Measurements from ENCODE around the gene GAPT.

GAPT gene

GRCh38 chr5:58491216-58491892 lies at the start of gene GAPT:
TSS of gene GAPT (plus strand) at chr5:58491435. CDS start at chr5:58494537, 3,102 bp downstream.
- no peak for DNase-seq (ENCODE audit: low spot score)

GRCh38 chr5:58444805-58445204 lies 46.4 kb upstream of the GAPT start:
- DNase-seq (ENCODE audit: low spot score) = no peak

- no peak for DNase-seq (ENCODE audit: low spot score)
Observed at GRCh38 chr5:58446024-58446423, 45.2 kb upstream of the GAPT start.

GRCh38 chr5:58447226-58447625 lies 44.0 kb upstream of the GAPT start:
- no peak for DNase-seq (ENCODE audit: low spot score)

GRCh38 chr5:58450018-58450417 lies 41.2 kb upstream of the GAPT start:
- no peak for DNase-seq (ENCODE audit: low spot score)

- no peak for DNase-seq (ENCODE audit: low spot score)
Observed at GRCh38 chr5:58450811-58451629, 40.2 kb upstream of the GAPT start.

GRCh38 chr5:58451732-58452565 lies 39.3 kb upstream of the GAPT start:
- DNase-seq (ENCODE audit: low spot score) = no peak

GRCh38 chr5:58452566-58453258 lies 38.5 kb upstream of the GAPT start:
- DNase-seq (ENCODE audit: low spot score) = no peak

GRCh38 chr5:58453306-58453705 lies 37.9 kb upstream of the GAPT start:
- DNase-seq (ENCODE audit: low spot score) = no peak

- no peak for DNase-seq (ENCODE audit: low spot score)
Observed at GRCh38 chr5:58454025-58454424, 37.2 kb upstream of the GAPT start.

- no peak for DNase-seq (ENCODE audit: low spot score)
Observed at GRCh38 chr5:58455066-58455465, 36.2 kb upstream of the GAPT start.

GRCh38 chr5:58455480-58455879 lies 35.8 kb upstream of the GAPT start:
- DNase-seq (ENCODE audit: low spot score) = no peak

GRCh38 chr5:58456026-58456425 lies 35.2 kb upstream of the GAPT start:
- no peak for DNase-seq (ENCODE audit: low spot score)

- DNase-seq (ENCODE audit: low spot score) = no peak
Observed at GRCh38 chr5:58456486-58456885, 34.7 kb upstream of the GAPT start.

- no peak for DNase-seq (ENCODE audit: low spot score)
Observed at GRCh38 chr5:58457050-58457449, 34.2 kb upstream of the GAPT start.

- no peak for DNase-seq (ENCODE audit: low spot score)
Observed at GRCh38 chr5:58458141-58458742, 33.0 kb upstream of the GAPT start.

- DNase-seq (ENCODE audit: low spot score) = no peak
Observed at GRCh38 chr5:58458743-58459145, 32.5 kb upstream of the GAPT start.

- no peak for DNase-seq (ENCODE audit: low spot score)
Observed at GRCh38 chr5:58459146-58460001, 31.9 kb upstream of the GAPT start.

- DNase-seq (ENCODE audit: low spot score) = peak; percentile 47
Observed at GRCh38 chr5:58460002-58460731, 31.1 kb upstream of the GAPT start, which contains the start of gene PLK2. TSS of gene PLK2 (minus strand) at chr5:58460086. CDS start at chr5:58459959, 127 bp downstream.

Measured in RKO (cell line).